ENCODE data around the gene NECAB2. TPM values are rescaled to one million over a fixed set of nuclear protein-coding genes. Genes with fewer than 3 reads are reported as not detected.

The NECAB2 gene
- polyA plus RNA-seq, 3 donors = 1.5 to 3.5 (median 1.6) TPM

GRCh38 chr16:84042308-84042878 lies 74.3 kb downstream of the NECAB2 start, which contains the start of gene SLC38A8:
TSS of gene SLC38A8 (minus strand) at chr16:84042795. CDS start at chr16:84042157, 638 bp downstream.
- DNase-seq (ENCODE audit: low read depth in 3 of 3, low spot score in 2 of 3) = no peak

DNA sequence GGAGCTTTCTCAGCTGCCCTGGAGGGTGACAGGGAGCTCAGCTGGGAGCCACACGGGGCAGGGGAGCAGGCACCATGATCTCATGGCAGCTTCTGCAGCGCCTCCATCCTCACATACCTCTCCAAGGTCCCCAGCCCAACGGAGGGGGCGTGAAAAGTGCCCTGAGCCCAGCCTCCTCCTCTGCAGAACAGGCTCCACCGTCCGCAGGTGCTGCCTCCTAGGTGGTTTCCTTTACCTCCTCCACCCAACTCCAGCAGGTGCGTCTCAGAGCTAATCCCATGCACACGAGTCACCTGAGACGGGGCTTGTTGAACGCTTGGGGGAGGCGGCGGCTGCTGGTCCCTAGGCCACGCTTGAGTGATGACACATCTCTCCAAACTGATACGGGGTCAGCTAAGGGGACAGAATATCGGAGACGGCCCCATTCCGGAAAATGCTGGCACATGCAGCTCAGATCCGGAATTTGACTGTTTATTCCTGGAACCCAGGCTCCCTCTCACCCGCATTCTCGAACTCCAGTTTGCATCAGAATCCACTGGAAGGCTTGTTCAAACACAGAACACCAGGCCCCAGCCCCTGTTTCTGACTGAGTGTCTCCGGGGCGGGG lies 74.9 kb downstream of the NECAB2 start:
- peak in 1 of 3 donors; percentile 12 for DNase-seq (ENCODE audit: low read depth in 3 of 3, low spot score in 2 of 3)

GRCh38 chr16:84043486-84044117 lies 75.6 kb downstream of the NECAB2 start:
- DNase-seq (ENCODE audit: low read depth in 3 of 3, low spot score in 2 of 3) = no peak

DNA sequence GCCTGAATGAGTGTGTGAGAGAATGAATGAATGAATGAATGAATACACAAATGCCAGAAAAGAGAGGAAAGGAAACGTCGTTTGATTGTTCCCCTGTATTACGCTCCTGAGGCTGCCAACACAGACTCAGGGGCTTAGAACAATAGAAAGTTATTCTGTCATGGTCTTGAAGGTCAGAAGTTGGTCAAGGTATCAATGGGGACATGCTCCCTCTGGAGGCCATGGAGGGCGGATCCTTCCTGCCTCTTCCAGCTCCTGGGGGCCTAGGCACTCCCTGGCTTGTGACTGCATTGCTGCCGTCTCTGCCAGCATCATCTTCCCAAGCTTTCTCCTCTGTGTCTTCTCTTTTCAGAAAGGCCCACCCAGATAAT lies 76.1 kb downstream of the NECAB2 start:
- DNase-seq (ENCODE audit: low read depth in 3 of 3, low spot score in 2 of 3) = no peak

GRCh38 chr16:84045001-84045817 lies 77.2 kb downstream of the NECAB2 start:
- DNase-seq (ENCODE audit: low read depth in 3 of 3, low spot score in 2 of 3) = no peak

DNA sequence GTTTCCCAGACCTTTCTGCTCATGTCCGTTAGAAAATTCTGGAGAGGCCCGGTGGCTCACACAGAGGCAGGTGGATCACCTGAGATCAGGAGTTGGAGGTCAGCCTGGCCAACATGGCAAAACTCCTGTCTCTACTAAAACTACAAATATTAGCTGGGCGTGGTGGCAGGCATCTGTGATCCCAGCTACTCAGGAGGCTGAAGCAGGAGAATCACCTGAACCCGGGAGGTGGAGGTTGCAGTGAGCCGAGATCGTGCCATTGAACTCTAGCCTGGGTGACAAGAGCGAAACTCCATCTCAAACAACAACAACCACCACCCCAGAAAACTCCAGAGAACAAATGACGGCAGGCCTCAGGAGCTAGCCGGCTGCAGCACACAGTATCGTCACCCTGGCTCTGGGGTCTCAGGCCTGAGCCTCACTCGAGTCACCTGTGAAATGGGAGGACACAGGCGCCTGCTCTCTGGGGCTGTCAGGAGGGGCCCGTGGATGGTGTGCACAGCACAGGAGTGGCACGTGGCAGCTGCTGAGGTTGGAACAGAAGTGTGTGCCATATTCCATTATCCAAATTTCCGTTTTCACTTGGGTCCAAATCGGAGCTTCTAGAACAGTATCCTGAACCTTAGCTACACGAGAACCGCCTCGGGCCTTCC lies 77.9 kb downstream of the NECAB2 start:
- no peak for DNase-seq (ENCODE audit: low read depth in 3 of 3, low spot score in 2 of 3)

GRCh38 chr16:84047206-84047605 lies 79.2 kb downstream of the NECAB2 start:
- DNase-seq (ENCODE audit: low read depth in 3 of 3, low spot score in 2 of 3) = no peak

DNA sequence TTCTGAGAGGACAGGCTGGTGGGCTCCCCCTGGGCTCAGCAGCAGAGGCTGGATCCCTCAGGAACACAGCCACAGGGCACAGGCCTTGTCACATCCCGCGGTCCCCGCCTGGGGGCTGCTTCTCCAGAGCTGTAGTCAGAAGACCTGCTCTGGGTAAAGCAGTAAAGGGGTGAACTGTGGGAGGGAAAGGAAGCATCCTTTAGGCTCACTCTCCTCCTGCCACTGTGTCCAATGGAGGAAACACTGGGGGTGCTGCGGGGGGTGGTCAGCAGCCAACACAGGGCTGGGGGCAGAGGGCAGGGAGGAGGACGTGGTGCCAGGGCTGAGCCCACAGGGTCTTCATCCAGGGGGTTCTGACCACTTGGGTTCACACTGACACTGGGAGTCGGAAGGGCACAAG lies 79.6 kb downstream of the NECAB2 start:
- no peak for DNase-seq (ENCODE audit: low read depth in 3 of 3, low spot score in 2 of 3)

DNA sequence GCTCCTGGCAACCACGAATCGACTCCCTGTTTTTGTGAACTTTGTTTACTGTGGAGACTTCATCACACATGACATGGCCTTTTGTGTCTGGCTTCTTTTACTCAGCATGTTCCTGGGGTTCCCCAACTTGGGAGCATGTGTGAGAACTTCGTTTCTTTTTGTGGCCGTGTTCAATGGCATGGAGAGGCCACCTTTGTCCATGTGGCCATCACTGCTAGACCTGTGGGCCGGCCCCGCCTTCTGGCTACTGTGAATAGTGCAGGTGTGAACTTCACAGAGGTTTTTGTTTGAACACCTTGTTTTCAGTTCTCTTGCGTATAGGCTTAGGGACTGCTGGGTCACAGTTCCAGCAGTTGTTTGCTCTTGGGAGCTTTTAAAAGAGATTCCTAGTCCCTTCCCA lies 80.2 kb downstream of the NECAB2 start:
- DNase-seq (ENCODE audit: low read depth in 3 of 3, low spot score in 2 of 3) = no peak

- DNase-seq (ENCODE audit: low read depth in 3 of 3, low spot score in 2 of 3) = no peak
Measured at GRCh38 chr16:84048871-84049270, 80.8 kb downstream of the NECAB2 start.

GRCh38 chr16:84049403-84050060 lies 81.5 kb downstream of the NECAB2 start:
- DNase-seq (ENCODE audit: low read depth in 3 of 3, low spot score in 2 of 3) = no peak

- DNase-seq (ENCODE audit: low read depth in 3 of 3, low spot score in 2 of 3) = no peak
Measured at GRCh38 chr16:84050316-84050715, 82.3 kb downstream of the NECAB2 start.

DNA sequence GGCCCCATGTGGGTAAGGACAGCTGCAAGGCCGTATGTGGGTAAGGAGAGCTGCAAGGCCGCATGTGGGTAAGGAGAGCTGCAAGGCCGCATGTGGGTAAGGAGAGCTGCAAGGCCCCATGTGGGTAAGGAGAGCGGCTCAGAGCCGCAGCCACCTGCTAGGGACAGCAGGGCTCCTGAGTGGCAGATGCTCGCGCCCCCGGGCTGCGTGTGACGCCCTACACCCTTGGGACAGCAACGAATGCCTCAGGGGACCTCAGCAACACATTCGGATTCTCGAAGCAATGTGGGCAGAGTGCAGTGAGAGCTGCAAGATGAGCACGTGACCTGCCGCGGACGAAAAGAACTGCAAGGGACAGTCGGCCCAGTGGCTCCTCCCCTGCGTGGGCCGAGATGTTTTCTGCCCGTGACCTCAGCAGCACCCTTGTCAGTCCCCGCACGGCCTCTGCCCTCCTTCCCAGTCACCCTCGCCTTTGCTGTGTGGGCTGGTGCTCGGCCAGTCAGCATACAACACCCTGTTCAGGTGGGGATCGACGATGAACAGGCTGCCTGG lies 84.1 kb downstream of the NECAB2 start:
- no peak for DNase-seq (ENCODE audit: low read depth in 3 of 3, low spot score in 2 of 3)

Other genes starting within 250 kb of the NECAB2 start
- 100 to 1,000 TPM; 220 to 247 (median 236) TPM for gene HSBP1, start 160.3 kb upstream of the NECAB2 start, polyA plus RNA-seq (ENCODE audit: insufficient read length in 3 of 3)
- 1 to 10 TPM; 3.8 to 4.6 (median 3.9) TPM for gene MLYCD, start 69.1 kb upstream of the NECAB2 start, polyA plus RNA-seq (ENCODE audit: insufficient read length in 3 of 3)
- gene OSGIN1, start 15.0 kb upstream of the NECAB2 start, polyA plus RNA-seq (ENCODE audit: insufficient read length in 3 of 3) = under 1 TPM; 0.33 to 0.48 (median 0.47) TPM
- gene SLC38A8, start 74.6 kb downstream of the NECAB2 start, polyA plus RNA-seq (ENCODE audit: insufficient read length in 3 of 3) = under 1 TPM in 1 of 3 donors, not detected in 2; 0.17 TPM
- gene MBTPS1, start 148.7 kb downstream of the NECAB2 start, polyA plus RNA-seq (ENCODE audit: insufficient read length in 3 of 3) = 100 to 1,000 TPM; 106 to 107 (median 106) TPM
- gene HSDL1, start 176.9 kb downstream of the NECAB2 start, polyA plus RNA-seq (ENCODE audit: insufficient read length in 3 of 3) = 10 to 100 TPM; 43.9 to 59.1 (median 48.5) TPM
- gene DNAAF1, start 177.1 kb downstream of the NECAB2 start, polyA plus RNA-seq (ENCODE audit: insufficient read length in 3 of 3) = 1 to 10 TPM; 2.6 to 3.1 (median 2.9) TPM
- gene TAF1C, start 218.8 kb downstream of the NECAB2 start, polyA plus RNA-seq (ENCODE audit: insufficient read length in 3 of 3) = 10 to 100 TPM; 21.5 to 31.1 (median 26.9) TPM
- gene ADAD2, start 222.9 kb downstream of the NECAB2 start, polyA plus RNA-seq (ENCODE audit: insufficient read length in 3 of 3) = under 1 TPM in 1 of 3 donors, not detected in 2; 0.44 TPM